Left ventricle myocardium inferior (tissue), 1 donor: Measurements from ENCODE around the gene ROCK2. TPM values are rescaled to one million over a fixed set of nuclear protein-coding genes. Genes with fewer than 3 reads are reported as not detected.

ENCODE experiments used
- DNase-seq: peaks from one replicate; pipeline ENCODE4 v3.0.0-alpha.2; 2020
- H3K27ac ChIP-seq: fragments of 200-600 bp; replicated peaks from 2 replicates; pipeline ENCODE4 v1.8.0; 2021
- H3K27me3 ChIP-seq: fragments of 200-600 bp; 2 replicates; pipeline ENCODE4 v1.8.0; 2021; ENCODE audit warnings: low read depth
- H3K36me3 ChIP-seq: fragments of 200-600 bp; 2 replicates; pipeline ENCODE4 v1.8.0; 2021
- H3K4me1 ChIP-seq: fragments of 200-600 bp; 2 replicates; pipeline ENCODE4 v1.8.0; 2021
- H3K4me3 ChIP-seq: fragments of 200-600 bp; 2 replicates; pipeline ENCODE4 v1.8.0; 2021; ENCODE audit warnings: mild to moderate bottlenecking, moderate library complexity
- H3K9me3 ChIP-seq: fragments of 200-600 bp; replicated peaks from 2 replicates; pipeline ENCODE4 v1.8.0; 2021
- CTCF ChIP-seq: fragments of 200-600 bp; IDR thresholded peaks from 2 replicates; pipeline ENCODE4 v1.8.0; 2021; ENCODE audit warnings: antibody characterized with exemption, mild to moderate bottlenecking, borderline replicate concordance
- intact Hi-C: fragments of 100-400 bp; cut with micrococcal nuclease; formaldehyde crosslinking; loops from one replicate; pipeline ENCODE4 v1.11.0; 2022
- total RNA-seq: library from RNA; stranded (reverse); fragmentation: NEBNext Ultra II Directional; extraction: Animal tissue kit (Norgen Biotek cat#: 25700); gene quantifications from one replicate; pipeline ENCODE4 v1.2.1, GENCODE V29; 2021
- donor health status: DM: no; HTN: yes; CAD: no; lungs with severe emphysema.

ROCK2 gene
- total RNA-seq, 1 donor from 2014 or later = 30.2 TPM

GRCh38 chr2:11357428-11357972 lies 13.1 kb upstream of the ROCK2 start:
- Histone ChIP-seq H3K27me3 (no peaks in the 10 kb centered on the region), H3K4me1 (peaks cover 12% of the 10 kb centered on the region), H3K9me3 (no peaks in the 10 kb centered on the region), H3K36me3 (no peaks in the 10 kb centered on the region), H3K4me3 (no peak overlapping the region), H3K27ac (peak overlapping the region; percentile 27)
- intact Hi-C loops = no loop called here
- DNase-seq = no peak
- TF ChIP-seq CTCF = no peak

- no peak for TF ChIP-seq CTCF
- no peaks in the 10 kb centered on the region for H3K36me3 ChIP-seq
- no peak for DNase-seq
- no peaks in the 10 kb centered on the region for H3K9me3 ChIP-seq
- H3K4me3 ChIP-seq = no peak overlapping the region
- peaks cover 12% of the 10 kb centered on the region for H3K4me1 ChIP-seq
- no peaks in the 10 kb centered on the region for H3K27me3 ChIP-seq
- intact Hi-C loops = no loop called here
- no peak overlapping the region for H3K27ac ChIP-seq
These were observed 12.3 kb upstream of the ROCK2 start for GRCh38 chr2:11356764-11357163.

- H3K36me3 ChIP-seq = no peaks in the 10 kb centered on the region
- no peak for TF ChIP-seq CTCF
- H3K9me3 ChIP-seq = no peaks in the 10 kb centered on the region
- no peak overlapping the region for H3K4me3 ChIP-seq
- peaks cover 12% of the 10 kb centered on the region for H3K4me1 ChIP-seq
- H3K27ac ChIP-seq = no peak overlapping the region
- H3K27me3 ChIP-seq = no peaks in the 10 kb centered on the region
- intact Hi-C loops = no loop called here
- no peak for DNase-seq
These were observed 11.0 kb upstream of the ROCK2 start for GRCh38 chr2:11355194-11356053.

GRCh38 chr2:11354363-11355154 lies 10.1 kb upstream of the ROCK2 start:
- Histone ChIP-seq H3K4me1 (peaks cover 12% of the 10 kb centered on the region), H3K27ac (no peak overlapping the region)
- TF ChIP-seq CTCF = no peak

GRCh38 chr2:11352781-11353537 lies 8.5 kb upstream of the ROCK2 start:
- Histone ChIP-seq H3K36me3 (no peaks in the 10 kb centered on the region), H3K4me3 (no peak overlapping the region), H3K27me3 (no peaks in the 10 kb centered on the region), H3K27ac (no peak overlapping the region), H3K4me1 (peaks cover 19% of the 10 kb centered on the region), H3K9me3 (no peaks in the 10 kb centered on the region)
- no peak for DNase-seq
- no peak for TF ChIP-seq CTCF
- intact Hi-C loops = no loop called here

More at GRCh38 chr2:11354363-11355154, 10.1 kb upstream of the ROCK2 start:
- H3K9me3 ChIP-seq = no peaks in the 10 kb centered on the region
- intact Hi-C loops = no loop called here
- no peak overlapping the region for H3K4me3 ChIP-seq
- H3K27me3 ChIP-seq = no peaks in the 10 kb centered on the region
- no peak for DNase-seq
- no peaks in the 10 kb centered on the region for H3K36me3 ChIP-seq
